ENCODE measurements around the gene IRF2BPL.

DNA sequence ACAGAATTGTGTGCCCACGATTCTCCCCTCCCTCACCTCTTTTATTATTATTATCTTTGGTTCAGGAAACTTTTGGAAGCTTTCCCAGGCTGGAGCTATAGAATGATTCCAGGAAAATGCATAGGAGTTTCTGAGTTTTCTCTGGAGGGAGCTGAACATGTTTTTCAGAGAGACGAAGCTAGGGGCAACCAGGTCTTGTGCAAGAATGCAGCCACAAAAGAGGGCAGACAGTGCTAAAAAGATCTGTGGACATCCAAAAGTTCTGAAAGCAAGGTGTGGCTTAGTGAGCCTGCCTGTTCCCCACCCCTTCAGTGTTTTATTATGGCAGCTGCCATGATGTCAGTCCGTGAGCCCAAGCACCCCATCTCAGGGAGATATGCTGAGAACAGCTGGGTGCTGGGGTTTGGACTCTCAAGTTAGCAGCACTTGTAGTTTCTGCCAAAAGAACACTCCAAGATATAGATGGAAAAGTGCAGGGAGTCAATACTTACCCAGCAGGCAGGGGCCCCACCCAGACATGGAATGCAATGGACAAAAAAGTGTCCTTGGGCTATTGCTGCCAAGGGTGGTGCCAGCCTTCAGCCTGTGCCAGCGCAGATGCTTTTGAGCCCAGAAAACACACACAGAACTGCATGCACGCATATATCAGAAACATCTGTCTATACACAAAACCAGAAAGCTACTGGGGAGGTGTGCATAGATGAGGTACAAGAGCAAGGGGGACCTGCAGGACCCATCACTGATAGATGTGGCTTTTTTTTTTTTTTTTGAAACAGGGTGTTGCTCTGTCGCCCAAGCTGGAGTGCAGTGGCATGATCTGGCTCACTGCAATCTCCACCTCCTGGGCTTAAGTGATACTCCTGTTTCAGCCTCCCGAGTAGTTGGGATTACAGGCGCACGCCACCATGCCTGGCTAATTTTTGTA is 17.0 kb upstream of the IRF2BPL start:
- TF ChIP-seq, protein P1, sequence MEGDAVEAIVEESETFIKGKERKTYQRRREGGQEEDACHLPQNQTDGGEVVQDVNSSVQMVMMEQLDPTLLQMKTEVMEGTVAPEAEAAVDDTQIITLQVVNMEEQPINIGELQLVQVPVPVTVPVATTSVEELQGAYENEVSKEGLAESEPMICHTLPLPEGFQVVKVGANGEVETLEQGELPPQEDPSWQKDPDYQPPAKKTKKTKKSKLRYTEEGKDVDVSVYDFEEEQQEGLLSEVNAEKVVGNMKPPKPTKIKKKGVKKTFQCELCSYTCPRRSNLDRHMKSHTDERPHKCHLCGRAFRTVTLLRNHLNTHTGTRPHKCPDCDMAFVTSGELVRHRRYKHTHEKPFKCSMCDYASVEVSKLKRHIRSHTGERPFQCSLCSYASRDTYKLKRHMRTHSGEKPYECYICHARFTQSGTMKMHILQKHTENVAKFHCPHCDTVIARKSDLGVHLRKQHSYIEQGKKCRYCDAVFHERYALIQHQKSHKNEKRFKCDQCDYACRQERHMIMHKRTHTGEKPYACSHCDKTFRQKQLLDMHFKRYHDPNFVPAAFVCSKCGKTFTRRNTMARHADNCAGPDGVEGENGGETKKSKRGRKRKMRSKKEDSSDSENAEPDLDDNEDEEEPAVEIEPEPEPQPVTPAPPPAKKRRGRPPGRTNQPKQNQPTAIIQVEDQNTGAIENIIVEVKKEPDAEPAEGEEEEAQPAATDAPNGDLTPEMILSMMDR (conservative IDR thresholded peaks at IDR 0.05; ENCODE audit: low read depth, low read length): no peak
- TF ChIP-seq EZH2 (IDR thresholded peaks at IDR 0.05; ENCODE audit: low read length, unreplicated experiment) (no peak), EZH2phosphoT487 (IDR thresholded peaks at IDR 0.05; ENCODE audit: borderline replicate concordance, low read length) (no peak)

Data from PC-3 (cell line).